GM10847 (cell line): ENCODE measurements around the gene XRCC1.

Experiments
- POLR2A ChIP-seq: IDR thresholded peaks from 2 replicates; pipeline ENCODE4 v1.6.1; 2011; ENCODE audit not compliant: insufficient read length; ENCODE audit errors: extremely low read depth

XRCC1 gene

GRCh38 chr19:43544077-43544476, 31.2 kb downstream of the XRCC1 start:
- no peak for TF ChIP-seq POLR2A

- TF ChIP-seq POLR2A: no peak
Measured at GRCh38 chr19:43541920-43542650, 33.2 kb downstream of the XRCC1 start.

- no peak for TF ChIP-seq POLR2A
Measured at GRCh38 chr19:43540381-43540780, 34.9 kb downstream of the XRCC1 start.

- no peak for TF ChIP-seq POLR2A
Measured at GRCh38 chr19:43538922-43539321, 36.4 kb downstream of the XRCC1 start.

- TF ChIP-seq POLR2A: no peak
Measured at GRCh38 chr19:43534816-43535761, 40.2 kb downstream of the XRCC1 start.

- no peak for TF ChIP-seq POLR2A
Measured at GRCh38 chr19:43534305-43534815, 41.0 kb downstream of the XRCC1 start.

- TF ChIP-seq POLR2A: no peak
Measured at GRCh38 chr19:43533546-43534304, 41.6 kb downstream of the XRCC1 start.

- peak; percentile 27 for TF ChIP-seq POLR2A
Measured at GRCh38 chr19:43532962-43533545, 42.3 kb downstream of the XRCC1 start, which contains the start of gene ZNF575. ZNF575 (plus strand) TSS chr19:43533188; CDS start chr19:43534423, 1,235 bp downstream.

GRCh38 chr19:43532571-43532961, 42.8 kb downstream of the XRCC1 start:
- no peak for TF ChIP-seq POLR2A

GRCh38 chr19:43527860-43528622, 47.3 kb downstream of the XRCC1 start:
- TF ChIP-seq POLR2A: no peak

GRCh38 chr19:43526884-43527859, 48.2 kb downstream of the XRCC1 start, which contains the start of gene ETHE1:
ETHE1 (minus strand) TSS chr19:43527201; CDS start chr19:43527177, 24 bp downstream.
- peak; percentile 79 for TF ChIP-seq POLR2A

GRCh38 chr19:43525836-43526771, 49.2 kb downstream of the XRCC1 start:
- TF ChIP-seq POLR2A: no peak
